Fibroblast of mammary gland (primary cell): Measurements from ENCODE around the gene PTPRM.
A peak's percentile ranks its signal among the peaks of the same experiment; 100 is the strongest.

ENCODE experiments used
- DNase-seq: peaks from one replicate; pipeline ENCODE4 v3.0.0-alpha.2; 2010; ENCODE audit warnings: low read depth
- H3K4me3 ChIP-seq: 2 replicates; pipeline ENCODE4 v1.5.1; 2011; ENCODE audit warnings: low read depth, mild to moderate bottlenecking, low read length, moderate library complexity; ENCODE audit not compliant: control insufficient read depth
- CTCF ChIP-seq: conservative IDR thresholded peaks from 2 replicates; pipeline ENCODE4 v1.5.1; 2011; ENCODE audit warnings: low read depth, low read length, inconsistent platforms; ENCODE audit not compliant: control insufficient read depth, insufficient read depth

PTPRM gene

GRCh38 chr18:8080092-8080491 is 513.0 kb downstream of the PTPRM start:
- no peak for TF ChIP-seq CTCF
- no peak for DNase-seq
- H3K4me3 ChIP-seq: no peak overlapping the region

- TF ChIP-seq CTCF: no peak
- H3K4me3 ChIP-seq: no peak overlapping the region
- no peak for DNase-seq
These were observed 514.2 kb downstream of the PTPRM start for GRCh38 chr18:8081267-8081666.

GRCh38 chr18:8081872-8082553 is 514.9 kb downstream of the PTPRM start:
- H3K4me3 ChIP-seq: no peak overlapping the region
- TF ChIP-seq CTCF: no peak
- DNase-seq: no peak

GRCh38 chr18:8084160-8084559 is 517.0 kb downstream of the PTPRM start:
- peak; percentile 71 for TF ChIP-seq CTCF

GRCh38 chr18:8088626-8089025 is 521.5 kb downstream of the PTPRM start:
- H3K4me3 ChIP-seq: no peak overlapping the region
- DNase-seq: no peak
- TF ChIP-seq CTCF: no peak

More at GRCh38 chr18:8084160-8084559, 517.0 kb downstream of the PTPRM start:
- DNase-seq: peak; percentile 71
- no peak overlapping the region for H3K4me3 ChIP-seq

GRCh38 chr18:8091035-8091434 is 523.9 kb downstream of the PTPRM start:
- no peak overlapping the region for H3K4me3 ChIP-seq
- DNase-seq: peak; percentile 38
- TF ChIP-seq CTCF: no peak
